Psoas muscle (tissue), 8 donors: Measurements from ENCODE around the gene TP63. TPM values are rescaled to one million over a fixed set of nuclear protein-coding genes. Genes with fewer than 3 reads are reported as not detected.

Experiments
- ATAC-seq, 4 donors: fragments of 200-7000 bp; cut with Tn5 transposase; one replicate each; pipeline ENCODE4 v1.9.1; 2020; ENCODE audit warnings: moderate library complexity in 3 of 4, mild to moderate bottlenecking in 2 of 4
- DNase-seq, 2 donors: peaks; one replicate each; pipeline ENCODE4 v3.0.0-alpha.2; 2020
- H3K27ac ChIP-seq: fragments of 200-600 bp; one replicate; pipeline ENCODE4 v1.8.0; 2022
- H3K27me3 ChIP-seq, 3 donors: fragments of 200-600 bp in 1 of 3; one replicate each; pipeline versions ENCODE4 v1.6.1 to v1.8.0; 2013 to 2022; ENCODE audit warnings: low read length in 2 of 3, mild to moderate bottlenecking in 2 of 3, moderate library complexity in 1 of 3; ENCODE audit not compliant: insufficient read depth in 3 of 3
- H3K36me3 ChIP-seq, 2 donors: fragments of 200-600 bp in 1 of 2; one replicate each; pipeline versions ENCODE4 v1.6.1 to v1.8.0; 2013 to 2022; ENCODE audit warnings: low read depth in 1 of 2, mild to moderate bottlenecking in 1 of 2, moderate library complexity in 1 of 2; ENCODE audit not compliant: insufficient read depth in 1 of 2
- H3K4me1 ChIP-seq: fragments of 200-600 bp; one replicate; pipeline ENCODE4 v1.8.0; 2022
- H3K4me3 ChIP-seq: fragments of 200-600 bp; one replicate; pipeline ENCODE4 v1.8.0; 2022; ENCODE audit warnings: mild to moderate bottlenecking
- H3K9me3 ChIP-seq: fragments of 200-600 bp; one replicate; pipeline ENCODE4 v1.8.0; 2022
- CTCF ChIP-seq: fragments of 200-600 bp; IDR thresholded peaks from one replicate; pipeline ENCODE4 v1.8.0; 2022; ENCODE audit warnings: antibody characterized with exemption
- WGBS, 3 donors: extraction: QIAGEN DNeasy Blood & Tissue Kit; methylation state at CpG; one replicate each; pipeline versions ENCODE4 v1.1.6 to v1.1.7; 2013; 5-methylcytosine and 5-hydroxymethylcytosine counted together
- intact Hi-C, 2 donors: fragments of 100-400 bp; cut with DNase I; formaldehyde crosslinking; loops; one replicate each; pipeline versions ENCODE4 v1.11.0 to v1.14.2; 2022
- polyA plus RNA-seq, 3 donors: library from polyadenylated mRNA; stranded (reverse); fragments of 200-250 nt; gene quantifications; one replicate each; pipeline ENCODE4 v1.2.3, GENCODE V29; 2013
- total RNA-seq, 4 donors: library from RNA; stranded (reverse); fragmentation: NEBNext Ultra II Directional in 2 of 4; extraction: Animal tissue kit (Norgen Biotek cat#: 25700) in 2 of 4; gene quantifications; one replicate each; pipeline versions ENCODE4 v1.2.1 to v1.2.4, GENCODE V29; 2021 to 2023
- donor health status: healthy with polysubstance abuse.
- donor health status: DM: no; HTN: no; CAD: no; lungs with moderate emphysema.
- donor health status: Bipolar disorder and iron deficiency.
- donor health status: healthy.
- donor health status: DM: yes; HTN: yes; CAD: no.
- donor health status: DM: no; HTN: no; CAD: no.
- donor health status: DM: no; HTN: no; CAD: no.
- donor health status: DM: yes; HTN: yes; CAD: no.

Gene TP63
- total and polyA plus RNA-seq, 7 donors, result 1.4 to 83.0 (median 13.1) TPM

GRCh38 chr3:189898559-189899153 lies 267.5 kb downstream of the TP63 start:
- H3K27ac ChIP-seq, result no peak overlapping the region
- H3K36me3 ChIP-seq, result peaks cover 0 to 32% of the 10 kb centered on the region in 2 donors
- 95 to 96% (median 95%) methylated on average over 1 of the region's 1 CpG for WGBS, 3 donors
- ATAC-seq, result no peak
- no peaks in the 10 kb centered on the region for H3K4me1 ChIP-seq
- no peak for TF ChIP-seq CTCF
- peaks cover 2% of the 10 kb centered on the region for H3K9me3 ChIP-seq
- no peak overlapping the region for H3K4me3 ChIP-seq
- intact Hi-C loops, result no loop called here
- H3K27me3 ChIP-seq, result no peaks in the 10 kb centered on the region
- no peak for DNase-seq

- no peaks in the 10 kb centered on the region for H3K27me3 ChIP-seq
- H3K36me3 ChIP-seq, result peaks cover 0 to 26% of the 10 kb centered on the region in 2 donors
- DNase-seq, result no peak
- H3K4me1 ChIP-seq, result no peaks in the 10 kb centered on the region
- ATAC-seq, result no peak
- peaks cover 2% of the 10 kb centered on the region for H3K9me3 ChIP-seq
- H3K27ac ChIP-seq, result no peak overlapping the region
- no peak overlapping the region for H3K4me3 ChIP-seq
- WGBS, 3 donors, result 95 to 96% (median 95%) methylated on average over 3 of the region's 3 CpGs
- intact Hi-C loops, result no loop called here
- TF ChIP-seq CTCF, result no peak
These were observed 268.0 kb downstream of the TP63 start for GRCh38 chr3:189899186-189899585.

- 61 to 67% (median 64%) methylated on average over 5 of the region's 5 CpGs for WGBS, 3 donors
- TF ChIP-seq CTCF, result no peak
- DNase-seq (no peak), ATAC-seq (no peak)
- H3K9me3 ChIP-seq, result peaks cover 2% of the 10 kb centered on the region
- intact Hi-C loops, result no loop called here
- no peak overlapping the region for H3K4me3 ChIP-seq
- H3K27ac ChIP-seq, result no peak overlapping the region
- peaks cover 0 to 12% of the 10 kb centered on the region in 2 donors for H3K36me3 ChIP-seq
- H3K4me1 ChIP-seq, result no peaks in the 10 kb centered on the region
- H3K27me3 ChIP-seq, result no peaks in the 10 kb centered on the region
These were observed 269.4 kb downstream of the TP63 start for GRCh38 chr3:189900578-189900977.

GRCh38 chr3:189901481-189901880 lies 270.3 kb downstream of the TP63 start:
- intact Hi-C loops, result no loop called here
- ATAC-seq (no peak), DNase-seq (no peak)
- no peak overlapping the region for H3K27ac ChIP-seq
- no peak overlapping the region for H3K4me3 ChIP-seq
- no peak for TF ChIP-seq CTCF
- peaks cover 0 to 3% of the 10 kb centered on the region in 2 donors for H3K36me3 ChIP-seq
- H3K9me3 ChIP-seq, result peaks cover 2% of the 10 kb centered on the region
- H3K27me3 ChIP-seq, result no peaks in the 10 kb centered on the region
- no peaks in the 10 kb centered on the region for H3K4me1 ChIP-seq
- 78 to 89% (median 81%) methylated on average over 6 of the region's 6 CpGs for WGBS, 3 donors
